Neuronal stem cell (in vitro differentiated cells): Measurements from ENCODE around the gene IGSF3.

Experiments used
- DNase-seq: peaks from one replicate; pipeline ENCODE4 v3.0.0-alpha.2; 2013; ENCODE audit warnings: low spot score
- H2AFZ ChIP-seq: one replicate; pipeline ENCODE4 v1.6.1; 2013; ENCODE audit warnings: mild to moderate bottlenecking, low read length, inconsistent platforms
- H2AK5ac ChIP-seq: 2 replicates; pipeline ENCODE4 v1.6.1; 2013; ENCODE audit warnings: low read depth, mild to moderate bottlenecking, inconsistent platforms, low read length, moderate library complexity, mixed read lengths
- H2BK120ac ChIP-seq: 2 replicates; pipeline ENCODE4 v1.6.1; 2013; ENCODE audit warnings: low read depth, mild to moderate bottlenecking, inconsistent platforms, low read length, moderate library complexity, mixed read lengths
- H2BK12ac ChIP-seq: one replicate; pipeline ENCODE4 v1.6.1; 2013; ENCODE audit warnings: low read length, inconsistent platforms
- H2BK15ac ChIP-seq: 2 replicates; pipeline ENCODE4 v1.6.1; 2013; ENCODE audit warnings: mild to moderate bottlenecking, low read length, inconsistent platforms, mixed read lengths
- H2BK5ac ChIP-seq: one replicate; pipeline ENCODE4 v1.6.1; 2013; ENCODE audit warnings: inconsistent platforms, mild to moderate bottlenecking, low read length, moderate library complexity
- H3K14ac ChIP-seq: one replicate; pipeline ENCODE4 v1.6.1; 2013; ENCODE audit warnings: low read length, inconsistent platforms
- H3K18ac ChIP-seq: 2 replicates; pipeline ENCODE4 v1.6.1; 2013; ENCODE audit warnings: low read length, inconsistent platforms
- H3K23ac ChIP-seq: 2 replicates; pipeline ENCODE4 v1.6.1; 2013; ENCODE audit warnings: low read depth, mild to moderate bottlenecking, mixed read lengths, low read length, inconsistent platforms; ENCODE audit not compliant: poor library complexity
- H3K27ac ChIP-seq: replicated peaks from 3 replicates; pipeline ENCODE4 v1.5.1; 2013; ENCODE audit warnings: low read length, inconsistent platforms
- H3K27me3 ChIP-seq, 3 experiments: 2 replicates each; pipeline ENCODE4 v1.6.1; 2013; ENCODE audit warnings: low read length in 3 of 3, mild to moderate bottlenecking in 2 of 3, inconsistent platforms in 1 of 3, low read depth in 1 of 3, mixed read lengths in 1 of 3, moderate library complexity in 1 of 3; ENCODE audit not compliant: control insufficient read depth in 3 of 3, insufficient read depth in 3 of 3
- H3K36me3 ChIP-seq, 2 donors: replicated peaks in 1 of 2; 2 replicates each; pipeline ENCODE4 v1.6.1; 2013; ENCODE audit warnings: low read length in 2 of 2; ENCODE audit not compliant: control insufficient read depth in 2 of 2, insufficient read depth in 2 of 2
- H3K4ac ChIP-seq: 2 replicates; pipeline ENCODE4 v1.6.1; 2013; ENCODE audit warnings: inconsistent platforms, mild to moderate bottlenecking, low read length, moderate library complexity
- H3K4me1 ChIP-seq, 2 donors: 1 replicate in 1 of 2; 2 replicates in 1 of 2; pipeline ENCODE4 v1.6.1; 2013; ENCODE audit warnings: low read length in 2 of 2, low read depth in 1 of 2; ENCODE audit not compliant: control insufficient read depth in 2 of 2, insufficient read depth in 1 of 2
- H3K4me2 ChIP-seq: one replicate; pipeline ENCODE4 v1.6.1; 2013; ENCODE audit warnings: mild to moderate bottlenecking, low read length, inconsistent platforms; ENCODE audit not compliant: insufficient read depth, poor library complexity, severe bottlenecking
- H3K4me3 ChIP-seq, 2 donors: 2 replicates each; pipeline ENCODE4 v1.5.1; 2013; ENCODE audit warnings: low read length in 2 of 2, mild to moderate bottlenecking in 2 of 2, inconsistent platforms in 1 of 2, moderate library complexity in 1 of 2
- H3K79me1 ChIP-seq: one replicate; pipeline ENCODE4 v1.6.1; 2013; ENCODE audit warnings: low read depth, mild to moderate bottlenecking, inconsistent platforms, low read length, moderate library complexity
- H3K9ac ChIP-seq: one replicate; pipeline ENCODE4 v1.6.1; 2013; ENCODE audit warnings: mild to moderate bottlenecking, low read depth, low read length, inconsistent platforms; ENCODE audit not compliant: poor library complexity
- H3K9me3 ChIP-seq, 2 donors: replicated peaks in 1 of 2; 2 replicates each; pipeline versions ENCODE3 to v1.6.1; 2013; ENCODE audit warnings: low read length in 2 of 2, mild to moderate bottlenecking in 2 of 2, inconsistent platforms in 1 of 2, low read depth in 1 of 2, mixed read lengths in 1 of 2, moderate library complexity in 1 of 2; ENCODE audit not compliant: control insufficient read depth in 2 of 2, insufficient read depth in 1 of 2
- H4K8ac ChIP-seq: one replicate; pipeline ENCODE4 v1.6.1; 2013; ENCODE audit warnings: low read depth, mild to moderate bottlenecking, inconsistent platforms, low read length, moderate library complexity
- H4K91ac ChIP-seq: one replicate; pipeline ENCODE4 v1.6.1; 2013; ENCODE audit warnings: low read length, low read depth, mild to moderate bottlenecking, inconsistent platforms; ENCODE audit not compliant: poor library complexity
- whole genome bisulfite sequencing, 2 donors: extraction: QIAGEN DNeasy Blood & Tissue Kit; methylation state at CpG; one replicate each; pipeline ENCODE4 v1.1.7; 2013; ENCODE audit warnings: missing lambda C conversion rate in 2 of 2, mixed read lengths in 1 of 2; ENCODE audit not compliant: insufficient read length in 2 of 2, insufficient replicate concordance in 1 of 2; ENCODE audit errors: extremely low coverage in 2 of 2; 5-methylcytosine and 5-hydroxymethylcytosine counted together

IGSF3 gene

GRCh38 chr1:116678732-116679090 is 11.2 kb upstream of the IGSF3 start:
- no CpG with 5 or more reads among the region's 2 CpGs for WGBS, 2 donors

GRCh38 chr1:116677474-116678062 is 10.0 kb upstream of the IGSF3 start:
- no peak overlapping the region for H2BK120ac ChIP-seq
- H3K79me1 ChIP-seq = no peaks in the 10 kb centered on the region
- no peak overlapping the region for H3K18ac ChIP-seq
- no peak overlapping the region for H2BK12ac ChIP-seq
- H3K4me3 ChIP-seq = no peak overlapping the region
- no peak overlapping the region for H2BK5ac ChIP-seq
- H3K27me3 ChIP-seq = peaks cover 0 to 6% (median 0%) of the 10 kb centered on the region in 3 experiments
- no peaks in the 10 kb centered on the region for H3K9me3 ChIP-seq
- H3K14ac ChIP-seq = no peak overlapping the region
- no peak for DNase-seq
- H3K4me2 ChIP-seq = no peak overlapping the region
- H3K27ac ChIP-seq = no peak overlapping the region
- H2AFZ ChIP-seq = no peak overlapping the region
- H3K23ac ChIP-seq = no peak overlapping the region
- no peak overlapping the region for H4K91ac ChIP-seq
- peaks cover 0 to 3% of the 10 kb centered on the region in 2 donors for H3K4me1 ChIP-seq
- no peak overlapping the region for H4K8ac ChIP-seq
- H3K9ac ChIP-seq = no peak overlapping the region
- no peaks in the 10 kb centered on the region for H3K36me3 ChIP-seq
- no CpG with 5 or more reads among the region's 2 CpGs for WGBS, 2 donors
- no peak overlapping the region for H3K4ac ChIP-seq
- no peak overlapping the region for H2AK5ac ChIP-seq
- no peak overlapping the region for H2BK15ac ChIP-seq

More at GRCh38 chr1:116678732-116679090, 11.2 kb upstream of the IGSF3 start:
- Histone ChIP-seq H3K9me3 (no peaks in the 10 kb centered on the region), H3K4me1 (peaks cover 0 to 3% of the 10 kb centered on the region in 2 donors), H3K4me2 (no peak overlapping the region), H3K4ac (no peak overlapping the region), H3K23ac (no peak overlapping the region), H3K27me3 (peaks cover 0 to 6% (median 0%) of the 10 kb centered on the region in 3 experiments), H3K36me3 (no peaks in the 10 kb centered on the region), H4K8ac (no peak overlapping the region), H3K14ac (no peak overlapping the region), H2BK15ac (no peak overlapping the region), H2BK5ac (no peak overlapping the region), H2AFZ (peak overlapping the region; percentile 79), H2AK5ac (no peak overlapping the region), H2BK120ac (no peak overlapping the region), H4K91ac (no peak overlapping the region), H3K18ac (no peak overlapping the region), H3K4me3 (no peak overlapping the region), H3K79me1 (no peaks in the 10 kb centered on the region), H3K9ac (no peak overlapping the region), H2BK12ac (no peak overlapping the region), H3K27ac (no peak overlapping the region)
- no peak for DNase-seq

DNA sequence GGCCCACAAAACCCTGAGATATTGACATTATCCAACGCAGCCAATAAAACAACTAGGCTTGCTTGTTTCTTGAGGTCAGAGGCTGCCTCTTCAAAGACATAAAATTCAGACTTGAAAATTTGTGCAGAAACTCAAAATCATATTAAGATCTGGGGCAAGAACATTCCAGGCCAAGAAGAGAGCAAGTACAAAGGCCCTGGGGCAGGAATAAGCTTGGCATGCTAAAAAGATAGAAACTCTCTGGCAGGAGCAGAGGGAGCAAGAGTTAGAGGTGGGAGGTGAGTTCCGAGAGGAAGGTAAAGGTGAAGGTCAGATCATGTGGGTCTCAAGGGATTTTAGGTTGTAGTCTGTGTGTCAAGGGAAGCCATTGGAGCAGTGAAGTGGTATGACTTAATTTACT is 8.8 kb upstream of the IGSF3 start:
- H3K14ac ChIP-seq = no peak overlapping the region
- H3K36me3 ChIP-seq = no peaks in the 10 kb centered on the region
- H3K27me3 ChIP-seq = peaks cover 0 to 8% (median 0%) of the 10 kb centered on the region in 3 experiments
- no peak overlapping the region for H2BK5ac ChIP-seq
- H3K4me2 ChIP-seq = no peak overlapping the region
- H3K23ac ChIP-seq = no peak overlapping the region
- H2BK12ac ChIP-seq = no peak overlapping the region
- H3K18ac ChIP-seq = no peak overlapping the region
- DNase-seq = no peak
- no peak overlapping the region for H2BK120ac ChIP-seq
- peaks cover 0 to 3% of the 10 kb centered on the region in 2 donors for H3K4me1 ChIP-seq
- no peak overlapping the region for H4K91ac ChIP-seq
- no peak overlapping the region for H2AFZ ChIP-seq
- H2AK5ac ChIP-seq = no peak overlapping the region
- H3K4ac ChIP-seq = no peak overlapping the region
- no peak overlapping the region for H3K27ac ChIP-seq
- WGBS, 2 donors = no CpG with 5 or more reads among the region's 2 CpGs
- H3K79me1 ChIP-seq = no peaks in the 10 kb centered on the region
- H3K9me3 ChIP-seq = no peaks in the 10 kb centered on the region
- H3K9ac ChIP-seq = no peak overlapping the region
- no peak overlapping the region for H4K8ac ChIP-seq
- H3K4me3 ChIP-seq = no peak overlapping the region
- no peak overlapping the region for H2BK15ac ChIP-seq

- H2BK12ac ChIP-seq = no peak overlapping the region
- peaks cover 0 to 3% of the 10 kb centered on the region in 2 donors for H3K4me1 ChIP-seq
- H2BK120ac ChIP-seq = no peak overlapping the region
- no peak overlapping the region for H3K9ac ChIP-seq
- H3K14ac ChIP-seq = no peak overlapping the region
- H3K79me1 ChIP-seq = no peaks in the 10 kb centered on the region
- H2BK15ac ChIP-seq = no peak overlapping the region
- WGBS, 2 donors = no CpG with 5 or more reads among the region's 2 CpGs
- peaks cover 0 to 16% (median 0%) of the 10 kb centered on the region in 3 experiments for H3K27me3 ChIP-seq
- no peak for DNase-seq
- H3K27ac ChIP-seq = no peak overlapping the region
- no peaks in the 10 kb centered on the region for H3K36me3 ChIP-seq
- H3K18ac ChIP-seq = no peak overlapping the region
- no peak overlapping the region for H2BK5ac ChIP-seq
- no peak overlapping the region for H2AFZ ChIP-seq
- H3K4ac ChIP-seq = no peak overlapping the region
- no peaks in the 10 kb centered on the region for H3K9me3 ChIP-seq
- H3K23ac ChIP-seq = no peak overlapping the region
- no peak overlapping the region for H4K8ac ChIP-seq
- H4K91ac ChIP-seq = no peak overlapping the region
- no peak overlapping the region for H3K4me3 ChIP-seq
- H3K4me2 ChIP-seq = no peak overlapping the region
- no peak overlapping the region for H2AK5ac ChIP-seq
Observed at GRCh38 chr1:116674751-116675150, 7.2 kb upstream of the IGSF3 start.
